ENCODE results near the gene BMPR1B. TPM values are rescaled to one million over a fixed set of nuclear protein-coding genes. Genes with fewer than 3 reads are reported as not detected.

The BMPR1B gene
- total RNA-seq, 1 experiment from 2014 or later, result 0.62 TPM

DNA sequence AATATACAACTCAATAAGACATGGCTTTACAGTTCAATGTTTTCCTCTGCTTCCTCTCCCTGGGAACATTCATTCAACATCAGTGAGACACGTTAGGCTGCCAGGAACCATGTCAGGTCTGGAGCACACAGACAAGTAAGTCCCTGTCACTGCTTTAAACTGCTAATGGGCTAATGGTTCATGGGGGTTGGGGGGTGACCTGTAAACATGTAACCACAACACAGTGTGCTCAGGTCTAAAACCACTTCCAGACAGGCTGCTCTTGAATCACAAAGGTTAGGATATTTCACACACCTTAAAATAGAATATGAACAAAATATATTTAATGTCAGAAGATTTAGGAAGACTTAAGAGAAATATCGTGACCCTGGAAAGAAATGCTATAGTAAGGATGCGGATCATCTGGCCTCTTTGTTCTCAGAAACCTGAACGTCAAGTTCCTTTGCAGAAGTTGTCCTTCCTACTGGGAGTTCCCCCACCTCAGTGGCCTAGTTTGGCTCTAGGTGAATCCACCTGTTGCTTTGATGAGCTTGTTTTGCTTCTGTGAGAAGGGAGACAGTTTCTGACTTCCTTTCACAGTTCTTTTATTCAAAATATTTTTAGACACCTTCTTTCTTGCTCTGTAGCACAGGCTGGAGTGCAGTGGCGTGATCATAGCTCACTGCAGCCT, 431.1 kb downstream of the BMPR1B start:
- in situ Hi-C loops (cut with HindIII; ENCODE audit: low pct_unique_long_range_greater_than_20kb, low sequenced_read_pairs) (no loop called here), intact Hi-C loops (cut with micrococcal nuclease; ENCODE audit: unreplicated experiment) (no loop called here)
- no peak overlapping the region for H3K27ac ChIP-seq (ENCODE audit: low read length)
- ChIA-PET POLR2A (no interaction called here), CTCF (no interaction called here)
- TF ChIP-seq SIN3A (IDR thresholded peaks at IDR 0.05; ENCODE audit: borderline replicate concordance, insufficient read depth, low read depth, low read length) (no peak), POLR2AphosphoS5 (IDR thresholded peaks at IDR 0.05; ENCODE audit: low read depth, low read length) (no peak), TCF7L2 (IDR thresholded peaks at IDR 0.05; ENCODE audit: low read depth, low read length) (no peak)
- TF ChIP-seq, protein P1, sequence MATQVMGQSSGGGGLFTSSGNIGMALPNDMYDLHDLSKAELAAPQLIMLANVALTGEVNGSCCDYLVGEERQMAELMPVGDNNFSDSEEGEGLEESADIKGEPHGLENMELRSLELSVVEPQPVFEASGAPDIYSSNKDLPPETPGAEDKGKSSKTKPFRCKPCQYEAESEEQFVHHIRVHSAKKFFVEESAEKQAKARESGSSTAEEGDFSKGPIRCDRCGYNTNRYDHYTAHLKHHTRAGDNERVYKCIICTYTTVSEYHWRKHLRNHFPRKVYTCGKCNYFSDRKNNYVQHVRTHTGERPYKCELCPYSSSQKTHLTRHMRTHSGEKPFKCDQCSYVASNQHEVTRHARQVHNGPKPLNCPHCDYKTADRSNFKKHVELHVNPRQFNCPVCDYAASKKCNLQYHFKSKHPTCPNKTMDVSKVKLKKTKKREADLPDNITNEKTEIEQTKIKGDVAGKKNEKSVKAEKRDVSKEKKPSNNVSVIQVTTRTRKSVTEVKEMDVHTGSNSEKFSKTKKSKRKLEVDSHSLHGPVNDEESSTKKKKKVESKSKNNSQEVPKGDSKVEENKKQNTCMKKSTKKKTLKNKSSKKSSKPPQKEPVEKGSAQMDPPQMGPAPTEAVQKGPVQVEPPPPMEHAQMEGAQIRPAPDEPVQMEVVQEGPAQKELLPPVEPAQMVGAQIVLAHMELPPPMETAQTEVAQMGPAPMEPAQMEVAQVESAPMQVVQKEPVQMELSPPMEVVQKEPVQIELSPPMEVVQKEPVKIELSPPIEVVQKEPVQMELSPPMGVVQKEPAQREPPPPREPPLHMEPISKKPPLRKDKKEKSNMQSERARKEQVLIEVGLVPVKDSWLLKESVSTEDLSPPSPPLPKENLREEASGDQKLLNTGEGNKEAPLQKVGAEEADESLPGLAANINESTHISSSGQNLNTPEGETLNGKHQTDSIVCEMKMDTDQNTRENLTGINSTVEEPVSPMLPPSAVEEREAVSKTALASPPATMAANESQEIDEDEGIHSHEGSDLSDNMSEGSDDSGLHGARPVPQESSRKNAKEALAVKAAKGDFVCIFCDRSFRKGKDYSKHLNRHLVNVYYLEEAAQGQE (IDR thresholded peaks at IDR 0.05; ENCODE audit: insufficient read depth in 1 of 2, low read depth in 2 of 2, low read length in 1 of 2), result no peak
- TF ChIP-seq, protein P2, sequence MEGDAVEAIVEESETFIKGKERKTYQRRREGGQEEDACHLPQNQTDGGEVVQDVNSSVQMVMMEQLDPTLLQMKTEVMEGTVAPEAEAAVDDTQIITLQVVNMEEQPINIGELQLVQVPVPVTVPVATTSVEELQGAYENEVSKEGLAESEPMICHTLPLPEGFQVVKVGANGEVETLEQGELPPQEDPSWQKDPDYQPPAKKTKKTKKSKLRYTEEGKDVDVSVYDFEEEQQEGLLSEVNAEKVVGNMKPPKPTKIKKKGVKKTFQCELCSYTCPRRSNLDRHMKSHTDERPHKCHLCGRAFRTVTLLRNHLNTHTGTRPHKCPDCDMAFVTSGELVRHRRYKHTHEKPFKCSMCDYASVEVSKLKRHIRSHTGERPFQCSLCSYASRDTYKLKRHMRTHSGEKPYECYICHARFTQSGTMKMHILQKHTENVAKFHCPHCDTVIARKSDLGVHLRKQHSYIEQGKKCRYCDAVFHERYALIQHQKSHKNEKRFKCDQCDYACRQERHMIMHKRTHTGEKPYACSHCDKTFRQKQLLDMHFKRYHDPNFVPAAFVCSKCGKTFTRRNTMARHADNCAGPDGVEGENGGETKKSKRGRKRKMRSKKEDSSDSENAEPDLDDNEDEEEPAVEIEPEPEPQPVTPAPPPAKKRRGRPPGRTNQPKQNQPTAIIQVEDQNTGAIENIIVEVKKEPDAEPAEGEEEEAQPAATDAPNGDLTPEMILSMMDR (IDR thresholded peaks at IDR 0.05), result no peak
- no peak overlapping the region for H3K4me3 ChIP-seq (ENCODE audit: low read depth in 2 of 2, low read length in 2 of 2)
- no peaks in the 10 kb centered on the region for H3K9me3 ChIP-seq (ENCODE audit: control insufficient read depth, insufficient read depth, low read depth, low read length)
- no peak for DNase-seq (ENCODE audit: low read depth, low spot score)
- no peaks in the 10 kb centered on the region for H3K4me1 ChIP-seq (ENCODE audit: control insufficient read depth, insufficient read depth, low read length)
- no peak for ATAC-seq
- no peaks in the 10 kb centered on the region for H3K36me3 ChIP-seq (ENCODE audit: control insufficient read depth, insufficient read depth, low read length)
- no TSS peak for BruUV-seq (replicated peaks)
- no peaks in the 10 kb centered on the region for H3K27me3 ChIP-seq (ENCODE audit: control insufficient read depth, insufficient read depth, low read length)

DNA sequence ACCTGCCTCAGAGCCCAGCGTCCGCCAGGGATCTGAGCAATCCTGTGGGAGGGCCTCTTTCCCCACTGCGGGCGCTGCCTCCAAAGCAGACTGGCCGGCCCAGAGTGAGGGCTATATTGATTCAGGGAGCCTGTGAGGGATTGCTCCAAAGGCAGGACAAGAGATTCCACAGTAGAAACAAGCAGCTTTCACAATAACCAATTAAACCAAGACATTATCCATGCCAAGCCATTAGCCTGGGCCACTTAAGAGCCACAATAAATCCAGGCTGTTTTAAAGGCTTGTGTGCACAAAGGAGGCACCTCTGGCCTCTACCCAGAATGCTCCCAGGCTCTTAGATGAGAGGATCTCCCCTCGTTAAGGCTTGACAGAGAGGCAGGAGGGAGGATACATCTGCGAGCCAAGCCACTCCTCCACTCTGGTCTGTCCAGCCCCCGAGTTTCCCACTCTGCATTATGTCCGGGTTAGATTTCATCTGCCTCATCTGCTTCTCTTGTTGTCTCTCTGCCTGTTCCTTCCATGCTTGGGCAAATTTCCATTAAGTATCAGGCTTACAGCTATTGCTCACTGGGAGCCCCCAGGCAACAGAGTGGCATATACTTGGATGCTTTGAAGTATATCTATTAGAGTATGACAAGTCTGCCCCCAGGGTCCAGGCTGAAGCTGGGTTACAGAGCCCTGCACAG, 433.1 kb downstream of the BMPR1B start:
- Histone ChIP-seq H3K27ac (ENCODE audit: low read length) (no peak overlapping the region), H3K4me3 (ENCODE audit: low read depth in 2 of 2, low read length in 2 of 2) (no peak overlapping the region), H3K4me1 (ENCODE audit: control insufficient read depth, insufficient read depth, low read length) (no peaks in the 10 kb centered on the region), H3K36me3 (ENCODE audit: control insufficient read depth, insufficient read depth, low read length) (no peaks in the 10 kb centered on the region), H3K9me3 (ENCODE audit: control insufficient read depth, insufficient read depth, low read depth, low read length) (no peaks in the 10 kb centered on the region), H3K27me3 (ENCODE audit: control insufficient read depth, insufficient read depth, low read length) (no peaks in the 10 kb centered on the region)
- POLR2A ChIA-PET, result no interaction called here
- intact Hi-C loops (cut with micrococcal nuclease; ENCODE audit: unreplicated experiment) (no loop called here), in situ Hi-C loops (cut with HindIII; ENCODE audit: low pct_unique_long_range_greater_than_20kb, low sequenced_read_pairs) (no loop called here)
- TF ChIP-seq SIN3A (IDR thresholded peaks at IDR 0.05; ENCODE audit: borderline replicate concordance, insufficient read depth, low read depth, low read length) (no peak), TCF7L2 (IDR thresholded peaks at IDR 0.05; ENCODE audit: low read depth, low read length) (no peak; the same call in 1 of the 2 replicates), POLR2AphosphoS5 (IDR thresholded peaks at IDR 0.05; ENCODE audit: low read depth, low read length) (no peak)
- TF ChIP-seq, protein P2 (IDR thresholded peaks at IDR 0.05), result no peak
- TF ChIP-seq, protein P1 (IDR thresholded peaks at IDR 0.05; ENCODE audit: insufficient read depth in 1 of 2, low read depth in 2 of 2, low read length in 1 of 2), result no peak
- no TSS peak for BruUV-seq (replicated peaks)
- DNase-seq (ENCODE audit: low read depth, low spot score) (no peak), ATAC-seq (0 out of 2 replicates have a peak, but pooled peaks have one; percentile 42)
- CTCF ChIA-PET, result no interaction called here
